GM21528 (cell line): ENCODE data around the gene MAML3.

Source experiments
- ATAC-seq: cut with Tn5 transposase; IDR thresholded peaks from one replicate; pipeline ENCODE4 v1.9.1; 2021; ENCODE audit warnings: mild to moderate bottlenecking, moderate library complexity; ENCODE audit not compliant: unreplicated experiment, low FRiP score

The MAML3 gene

GRCh38 chr4:139746431-139747171 lies 407.4 kb downstream of the MAML3 start:
- no peak for ATAC-seq

DNA sequence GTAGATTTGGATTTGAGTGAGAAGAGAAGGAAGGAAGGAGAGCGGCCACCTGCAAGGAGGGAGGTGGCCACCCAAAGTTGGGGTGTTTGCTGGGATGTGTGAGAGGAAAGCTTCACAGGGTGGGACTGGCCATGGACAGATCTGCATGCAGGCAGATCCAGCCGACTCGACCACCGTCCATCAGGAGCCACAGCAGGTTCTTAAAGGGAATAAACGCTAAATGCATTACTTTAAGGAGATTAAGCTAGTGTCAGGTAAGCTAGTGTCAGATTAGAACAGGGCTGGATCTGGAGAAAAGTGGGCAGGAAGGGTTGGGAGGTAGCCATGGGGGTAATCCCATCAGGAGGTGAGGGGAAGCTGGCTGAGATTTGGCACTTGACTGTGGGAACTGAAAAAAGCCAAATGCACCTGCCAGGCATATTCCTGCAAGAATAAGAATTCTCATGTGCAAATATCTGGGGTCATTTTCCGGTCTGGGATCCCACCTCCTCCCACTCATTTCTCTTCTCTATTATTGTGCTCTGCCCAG lies 408.8 kb downstream of the MAML3 start:
- no peak for ATAC-seq

GRCh38 chr4:139744232-139744631 lies 409.8 kb downstream of the MAML3 start:
- ATAC-seq = no peak

GRCh38 chr4:139743027-139743426 lies 411.0 kb downstream of the MAML3 start:
- no peak for ATAC-seq

DNA sequence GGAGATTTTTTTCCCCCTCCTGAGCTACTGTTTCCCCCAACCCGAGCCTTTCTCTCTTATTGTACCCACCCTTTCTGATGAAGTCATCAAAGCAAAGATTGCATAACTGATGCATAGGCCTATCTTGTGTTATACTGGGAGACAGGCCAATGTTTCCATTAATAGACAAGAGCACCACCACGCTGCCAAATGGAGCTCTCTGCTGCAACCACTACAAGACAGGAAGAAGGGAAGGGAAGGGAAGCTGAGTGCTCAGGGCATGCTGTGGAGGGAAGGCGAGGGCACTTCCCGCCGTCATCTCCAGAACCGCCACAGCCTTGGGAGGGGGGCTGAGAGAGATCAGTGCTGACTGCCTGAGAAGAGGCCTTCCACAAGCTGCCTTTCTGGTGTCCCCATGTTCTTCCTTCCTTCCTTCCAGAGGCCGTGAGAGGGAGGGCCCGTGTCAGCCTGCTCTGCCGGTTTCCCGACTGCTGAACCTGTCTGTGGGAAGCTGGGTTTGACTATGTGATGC lies 413.4 kb downstream of the MAML3 start:
- no peak for ATAC-seq

DNA sequence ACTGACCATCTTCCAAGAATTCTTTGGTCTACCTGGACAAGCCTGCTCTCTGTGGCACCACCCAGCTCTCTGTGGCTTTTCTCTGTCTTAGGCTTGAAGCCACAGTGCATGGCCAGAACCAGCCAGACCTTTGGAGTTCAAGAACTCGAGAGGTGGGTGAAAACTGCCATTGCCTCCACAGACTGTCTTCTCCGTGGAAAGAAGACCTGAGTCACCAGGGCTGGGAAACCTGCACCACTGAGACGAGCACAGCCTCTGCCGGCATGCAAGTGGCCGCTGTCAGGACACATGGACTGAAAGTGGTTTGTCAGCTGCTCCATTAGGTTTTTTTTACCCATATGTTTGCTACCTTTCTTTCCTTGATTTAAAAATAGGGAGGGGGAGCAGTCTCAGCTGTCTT lies 413.9 kb downstream of the MAML3 start:
- no peak for ATAC-seq

DNA sequence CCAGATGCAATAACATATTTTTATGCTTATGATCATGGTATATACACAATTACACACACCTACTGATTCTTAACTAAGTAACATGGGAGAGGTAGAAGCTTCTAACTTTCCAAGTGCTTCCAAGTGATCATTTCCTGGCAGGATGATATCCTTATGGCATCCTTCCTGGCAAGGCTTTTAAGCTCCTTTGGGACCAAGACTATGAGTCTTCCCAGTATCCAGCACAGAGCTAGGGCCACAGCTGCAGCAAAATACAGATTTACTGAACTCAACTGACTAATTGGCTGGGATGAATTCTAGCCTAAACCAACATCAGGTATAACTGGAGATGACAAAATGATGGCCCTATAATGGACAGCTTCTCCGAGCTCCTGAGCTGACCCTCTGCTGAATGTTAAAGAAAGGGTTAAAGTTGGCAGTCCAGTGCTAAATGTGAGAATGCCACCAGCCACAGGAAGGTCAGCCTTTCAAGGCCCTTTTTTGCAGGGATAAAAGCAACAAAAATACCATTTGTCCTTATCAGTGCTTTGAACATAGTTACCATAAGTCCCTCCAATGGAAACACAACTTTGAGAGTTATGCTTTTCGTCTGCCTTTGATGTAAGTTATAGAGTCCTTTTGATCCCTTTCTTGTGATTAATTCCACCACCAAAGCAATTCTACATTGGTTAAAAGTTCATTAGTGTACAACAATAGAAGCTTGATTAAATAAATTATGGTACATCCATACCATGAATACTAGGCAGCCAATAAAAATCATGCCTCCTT lies 415.0 kb downstream of the MAML3 start:
- ATAC-seq = no peak

- no peak for ATAC-seq
Observed at GRCh38 chr4:139736661-139737060, 417.3 kb downstream of the MAML3 start.

DNA sequence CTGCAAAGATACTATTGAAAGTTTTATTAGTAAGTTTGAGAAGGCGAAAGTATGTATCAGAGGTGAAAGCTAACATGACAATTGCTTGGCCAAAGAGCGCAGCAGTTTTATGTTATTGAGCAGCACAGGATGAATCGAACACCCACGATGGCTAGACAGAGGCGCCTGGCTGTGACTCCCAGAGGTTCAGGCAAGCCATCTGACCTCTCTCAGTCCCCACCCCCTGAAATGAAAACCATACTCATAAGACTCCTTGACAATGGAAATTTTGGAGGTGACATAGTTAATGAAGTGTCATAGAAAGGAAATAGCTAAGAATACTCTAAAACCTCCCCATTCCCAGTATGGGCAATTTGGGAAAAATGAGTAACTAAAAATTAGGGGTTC lies 417.7 kb downstream of the MAML3 start:
- ATAC-seq = no peak

DNA sequence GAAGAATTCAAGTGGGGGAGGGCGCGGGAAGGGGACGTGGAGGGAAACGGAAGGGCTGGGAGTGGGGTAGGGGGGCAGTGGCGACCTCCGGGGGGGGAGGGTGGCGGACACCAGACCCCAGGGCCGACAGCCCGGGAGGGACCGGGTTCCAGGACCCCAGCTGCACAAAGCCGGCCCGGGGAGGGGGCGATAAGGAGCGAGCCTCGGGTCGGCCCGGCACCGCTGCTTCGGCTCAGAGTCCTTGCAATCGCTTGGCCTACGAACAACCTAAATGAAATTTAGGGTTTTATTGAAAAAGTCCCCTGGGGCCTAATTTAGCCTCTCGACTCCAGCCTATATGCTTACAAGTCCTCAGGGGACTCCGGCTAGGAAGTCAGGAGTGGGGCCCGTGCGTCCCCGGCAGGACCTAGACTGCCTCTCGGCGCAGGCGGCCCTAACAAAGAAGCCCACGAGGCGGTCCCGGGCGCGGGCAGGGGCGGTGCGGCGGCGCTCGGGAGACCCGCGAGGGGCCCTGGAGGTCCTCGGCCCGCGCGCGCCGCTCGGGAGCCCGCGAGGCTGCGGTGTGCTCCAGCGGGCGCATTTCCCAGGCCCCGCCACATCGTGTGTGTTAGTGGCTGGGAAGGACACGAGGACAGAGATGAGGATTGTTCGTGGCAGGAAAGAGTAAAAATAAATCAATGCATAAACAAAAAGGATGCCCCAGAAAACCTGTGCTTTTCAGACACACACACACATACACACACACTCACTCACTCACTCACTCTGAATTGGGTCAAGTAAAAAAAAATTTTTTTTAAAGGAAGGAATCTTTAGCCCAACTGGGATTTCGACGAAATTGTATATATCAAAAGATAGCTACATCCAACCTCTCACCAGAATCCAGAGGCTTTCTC lies 418.4 kb downstream of the MAML3 start:
- ATAC-seq = no peak

GRCh38 chr4:139734875-139735380 lies 419.1 kb downstream of the MAML3 start:
- peak; percentile 63 for ATAC-seq

- no peak for ATAC-seq
Observed at GRCh38 chr4:139734201-139734874, 419.6 kb downstream of the MAML3 start.

- ATAC-seq = no peak
Observed at GRCh38 chr4:139732991-139733570, 420.9 kb downstream of the MAML3 start.

GRCh38 chr4:139728840-139729239 lies 425.1 kb downstream of the MAML3 start:
- ATAC-seq = no peak

DNA sequence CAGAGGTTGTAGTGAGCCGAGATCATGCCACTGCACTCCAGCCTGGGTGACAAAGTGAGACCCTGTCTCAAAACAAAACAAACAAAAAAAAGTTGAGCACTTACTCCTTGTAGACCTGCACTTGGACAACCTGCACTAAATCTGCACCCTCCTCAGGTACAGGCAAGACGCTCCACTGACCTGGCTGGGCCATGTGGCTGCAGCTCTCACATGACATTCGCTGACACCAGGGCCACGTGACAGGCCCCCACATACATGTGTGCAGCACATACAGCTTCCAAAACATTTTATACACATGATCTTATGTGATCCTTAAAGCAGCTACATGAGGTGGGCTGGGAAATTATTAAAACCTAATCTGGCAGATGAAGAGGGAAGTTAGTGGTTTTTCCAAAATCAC lies 425.8 kb downstream of the MAML3 start:
- no peak for ATAC-seq

- ATAC-seq = no peak
Observed at GRCh38 chr4:139726615-139727014, 427.4 kb downstream of the MAML3 start.

- ATAC-seq = no peak
Observed at GRCh38 chr4:139725236-139725635, 428.7 kb downstream of the MAML3 start.

- no peak for ATAC-seq
Observed at GRCh38 chr4:139721789-139722188, 432.2 kb downstream of the MAML3 start.

DNA sequence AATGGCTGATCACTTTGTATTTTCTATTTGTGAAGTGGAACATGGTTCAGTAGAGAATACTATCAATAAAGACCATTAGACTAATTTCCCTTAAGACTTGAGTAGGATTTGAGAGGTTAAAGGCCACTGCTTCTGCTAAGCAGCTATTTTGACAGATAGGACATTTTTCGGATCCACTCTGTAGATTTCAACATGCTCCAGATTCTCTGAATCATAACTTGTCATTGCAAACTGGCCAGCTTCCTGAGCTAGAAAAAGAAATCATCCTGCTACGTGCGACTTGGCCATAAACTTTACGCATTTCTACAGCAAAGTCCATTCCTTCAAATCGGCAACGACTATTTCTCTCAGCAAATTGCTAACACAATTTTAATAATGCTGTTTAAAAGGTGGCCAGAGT lies 433.2 kb downstream of the MAML3 start:
- ATAC-seq = no peak
